ENCODE measurements around the gene FAM131B.
A peak's percentile ranks its signal among the peaks of the same experiment; 100 is the strongest.

DNA sequence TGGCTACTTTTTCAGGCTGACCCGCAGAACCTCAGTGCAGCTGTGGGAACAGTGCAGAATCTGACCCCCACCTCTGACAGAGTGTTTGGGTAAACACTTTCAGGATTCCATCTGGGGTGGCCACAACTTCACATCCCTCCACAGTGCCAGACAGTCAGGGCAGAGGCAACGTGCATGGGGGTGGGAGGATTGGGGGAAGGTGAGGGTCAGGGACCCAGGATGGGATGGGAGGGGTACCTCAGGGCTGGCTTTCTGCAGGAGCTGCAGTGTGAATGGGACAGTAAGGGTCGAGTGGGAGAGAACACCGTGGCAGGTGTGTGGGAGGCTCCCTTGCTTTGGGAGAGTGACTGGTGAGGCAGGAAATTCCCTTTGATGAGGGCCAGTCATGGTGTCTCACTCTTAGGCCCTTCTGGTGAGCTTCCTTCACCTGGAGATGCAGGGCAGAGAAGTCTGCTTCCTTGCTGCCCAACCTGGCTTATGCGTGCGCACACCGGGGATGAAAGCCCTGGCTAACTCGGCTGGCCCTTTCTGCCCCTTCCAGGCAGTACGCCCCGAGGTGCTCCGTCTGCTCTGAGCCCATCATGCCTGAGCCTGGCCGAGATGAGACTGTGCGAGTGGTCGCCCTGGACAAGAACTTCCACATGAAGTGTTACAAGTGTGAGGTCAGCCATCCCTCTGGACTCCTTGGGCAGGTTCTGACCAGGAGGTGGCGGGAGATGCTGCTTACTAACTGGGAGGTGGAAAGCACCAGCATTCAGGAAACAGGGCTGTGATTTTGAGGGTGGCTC lies 27.0 kb upstream of the FAM131B start:
- TF ChIP-seq ESRRG (CRISPR knock-in tag; IDR thresholded peaks at IDR 0.05) (no peak), SNAI2 (CRISPR knock-in tag; IDR thresholded peaks at IDR 0.05) (no peak), OSR1 (CRISPR knock-in tag; IDR thresholded peaks at IDR 0.05) (no peak), ZFP30 (CRISPR knock-in tag; IDR thresholded peaks at IDR 0.05) (no peak), ZNF565 (CRISPR knock-in tag; conservative IDR thresholded peaks at IDR 0.05; ENCODE audit: low read depth) (no peak), GLIS3 (CRISPR knock-in tag; IDR thresholded peaks at IDR 0.05) (no peak), ARNTL (CRISPR knock-in tag; IDR thresholded peaks at IDR 0.05; ENCODE audit: borderline replicate concordance, low read depth) (no peak), BACH2 (CRISPR knock-in tag; IDR thresholded peaks at IDR 0.05; ENCODE audit: borderline replicate concordance) (no peak), ZFP3 (CRISPR knock-in tag; IDR thresholded peaks at IDR 0.05) (no peak), ZC3H10 (CRISPR knock-in tag; IDR thresholded peaks at IDR 0.05) (peak; percentile 68; the same call in 1 of the 2 replicates), RARB (CRISPR knock-in tag; IDR thresholded peaks at IDR 0.05) (no peak)
- TF ChIP-seq, protein P1, sequence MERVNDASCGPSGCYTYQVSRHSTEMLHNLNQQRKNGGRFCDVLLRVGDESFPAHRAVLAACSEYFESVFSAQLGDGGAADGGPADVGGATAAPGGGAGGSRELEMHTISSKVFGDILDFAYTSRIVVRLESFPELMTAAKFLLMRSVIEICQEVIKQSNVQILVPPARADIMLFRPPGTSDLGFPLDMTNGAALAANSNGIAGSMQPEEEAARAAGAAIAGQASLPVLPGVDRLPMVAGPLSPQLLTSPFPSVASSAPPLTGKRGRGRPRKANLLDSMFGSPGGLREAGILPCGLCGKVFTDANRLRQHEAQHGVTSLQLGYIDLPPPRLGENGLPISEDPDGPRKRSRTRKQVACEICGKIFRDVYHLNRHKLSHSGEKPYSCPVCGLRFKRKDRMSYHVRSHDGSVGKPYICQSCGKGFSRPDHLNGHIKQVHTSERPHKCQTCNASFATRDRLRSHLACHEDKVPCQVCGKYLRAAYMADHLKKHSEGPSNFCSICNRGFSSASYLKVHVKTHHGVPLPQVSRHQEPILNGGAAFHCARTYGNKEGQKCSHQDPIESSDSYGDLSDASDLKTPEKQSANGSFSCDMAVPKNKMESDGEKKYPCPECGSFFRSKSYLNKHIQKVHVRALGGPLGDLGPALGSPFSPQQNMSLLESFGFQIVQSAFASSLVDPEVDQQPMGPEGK (CRISPR knock-in tag; IDR thresholded peaks at IDR 0.05; ENCODE audit: borderline replicate concordance) = peak; percentile 46; the same call in 1 of the 2 replicates
- TF ChIP-seq, protein P2, sequence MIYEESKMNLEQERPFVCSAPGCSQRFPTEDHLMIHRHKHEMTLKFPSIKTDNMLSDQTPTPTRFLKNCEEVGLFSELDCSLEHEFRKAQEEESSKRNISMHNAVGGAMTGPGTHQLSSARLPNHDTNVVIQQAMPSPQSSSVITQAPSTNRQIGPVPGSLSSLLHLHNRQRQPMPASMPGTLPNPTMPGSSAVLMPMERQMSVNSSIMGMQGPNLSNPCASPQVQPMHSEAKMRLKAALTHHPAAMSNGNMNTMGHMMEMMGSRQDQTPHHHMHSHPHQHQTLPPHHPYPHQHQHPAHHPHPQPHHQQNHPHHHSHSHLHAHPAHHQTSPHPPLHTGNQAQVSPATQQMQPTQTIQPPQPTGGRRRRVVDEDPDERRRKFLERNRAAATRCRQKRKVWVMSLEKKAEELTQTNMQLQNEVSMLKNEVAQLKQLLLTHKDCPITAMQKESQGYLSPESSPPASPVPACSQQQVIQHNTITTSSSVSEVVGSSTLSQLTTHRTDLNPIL (CRISPR knock-in tag; IDR thresholded peaks at IDR 0.05; ENCODE audit: low read depth) = no peak
- TF ChIP-seq, protein P3, sequence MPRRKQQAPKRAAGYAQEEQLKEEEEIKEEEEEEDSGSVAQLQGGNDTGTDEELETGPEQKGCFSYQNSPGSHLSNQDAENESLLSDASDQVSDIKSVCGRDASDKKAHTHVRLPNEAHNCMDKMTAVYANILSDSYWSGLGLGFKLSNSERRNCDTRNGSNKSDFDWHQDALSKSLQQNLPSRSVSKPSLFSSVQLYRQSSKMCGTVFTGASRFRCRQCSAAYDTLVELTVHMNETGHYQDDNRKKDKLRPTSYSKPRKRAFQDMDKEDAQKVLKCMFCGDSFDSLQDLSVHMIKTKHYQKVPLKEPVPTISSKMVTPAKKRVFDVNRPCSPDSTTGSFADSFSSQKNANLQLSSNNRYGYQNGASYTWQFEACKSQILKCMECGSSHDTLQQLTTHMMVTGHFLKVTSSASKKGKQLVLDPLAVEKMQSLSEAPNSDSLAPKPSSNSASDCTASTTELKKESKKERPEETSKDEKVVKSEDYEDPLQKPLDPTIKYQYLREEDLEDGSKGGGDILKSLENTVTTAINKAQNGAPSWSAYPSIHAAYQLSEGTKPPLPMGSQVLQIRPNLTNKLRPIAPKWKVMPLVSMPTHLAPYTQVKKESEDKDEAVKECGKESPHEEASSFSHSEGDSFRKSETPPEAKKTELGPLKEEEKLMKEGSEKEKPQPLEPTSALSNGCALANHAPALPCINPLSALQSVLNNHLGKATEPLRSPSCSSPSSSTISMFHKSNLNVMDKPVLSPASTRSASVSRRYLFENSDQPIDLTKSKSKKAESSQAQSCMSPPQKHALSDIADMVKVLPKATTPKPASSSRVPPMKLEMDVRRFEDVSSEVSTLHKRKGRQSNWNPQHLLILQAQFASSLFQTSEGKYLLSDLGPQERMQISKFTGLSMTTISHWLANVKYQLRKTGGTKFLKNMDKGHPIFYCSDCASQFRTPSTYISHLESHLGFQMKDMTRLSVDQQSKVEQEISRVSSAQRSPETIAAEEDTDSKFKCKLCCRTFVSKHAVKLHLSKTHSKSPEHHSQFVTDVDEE (CRISPR knock-in tag; IDR thresholded peaks at IDR 0.05) = no peak

Measured in SK-N-SH treated with all-trans-retinoic acid at 6 μM for 48 hours (cell line).